ENCODE data around the gene SDR42E1.

DNA sequence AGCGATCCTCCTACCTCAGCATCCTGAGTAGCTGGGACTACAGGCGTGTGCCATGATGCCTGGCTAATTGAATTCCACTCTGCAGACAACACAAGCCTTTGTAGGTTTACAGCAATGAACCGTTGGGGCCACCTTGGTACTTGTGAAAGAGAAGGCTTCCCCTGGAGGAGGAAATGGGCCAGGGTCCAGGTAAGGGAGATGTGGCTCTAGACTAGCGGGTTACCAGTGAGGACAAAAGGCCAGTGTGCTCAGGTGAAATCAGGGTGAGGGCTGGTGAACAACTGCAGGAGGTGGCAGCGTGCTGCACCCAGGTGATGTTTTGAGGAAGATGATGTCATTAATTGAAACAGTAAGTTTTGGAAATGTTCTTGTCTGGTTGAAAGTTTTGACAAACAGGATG is 6.7 kb downstream of the SDR42E1 start:
- TF ChIP-seq POLR2A (IDR thresholded peaks at IDR 0.05; ENCODE audit: low read depth, low read length) (no peak), EZH2 (IDR thresholded peaks at IDR 0.05; ENCODE audit: borderline replicate concordance, low read depth, low read length, severe bottlenecking) (no peak), MYC (IDR thresholded peaks at IDR 0.05; ENCODE audit: low read depth, low read length) (no peak), POLR2AphosphoS5 (IDR thresholded peaks at IDR 0.05; ENCODE audit: insufficient read depth, low read depth, low read length) (no peak)
- TF ChIP-seq, protein P1, sequence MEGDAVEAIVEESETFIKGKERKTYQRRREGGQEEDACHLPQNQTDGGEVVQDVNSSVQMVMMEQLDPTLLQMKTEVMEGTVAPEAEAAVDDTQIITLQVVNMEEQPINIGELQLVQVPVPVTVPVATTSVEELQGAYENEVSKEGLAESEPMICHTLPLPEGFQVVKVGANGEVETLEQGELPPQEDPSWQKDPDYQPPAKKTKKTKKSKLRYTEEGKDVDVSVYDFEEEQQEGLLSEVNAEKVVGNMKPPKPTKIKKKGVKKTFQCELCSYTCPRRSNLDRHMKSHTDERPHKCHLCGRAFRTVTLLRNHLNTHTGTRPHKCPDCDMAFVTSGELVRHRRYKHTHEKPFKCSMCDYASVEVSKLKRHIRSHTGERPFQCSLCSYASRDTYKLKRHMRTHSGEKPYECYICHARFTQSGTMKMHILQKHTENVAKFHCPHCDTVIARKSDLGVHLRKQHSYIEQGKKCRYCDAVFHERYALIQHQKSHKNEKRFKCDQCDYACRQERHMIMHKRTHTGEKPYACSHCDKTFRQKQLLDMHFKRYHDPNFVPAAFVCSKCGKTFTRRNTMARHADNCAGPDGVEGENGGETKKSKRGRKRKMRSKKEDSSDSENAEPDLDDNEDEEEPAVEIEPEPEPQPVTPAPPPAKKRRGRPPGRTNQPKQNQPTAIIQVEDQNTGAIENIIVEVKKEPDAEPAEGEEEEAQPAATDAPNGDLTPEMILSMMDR (IDR thresholded peaks at IDR 0.05; ENCODE audit: extremely low read depth in 1 of 2, insufficient read depth in 1 of 2, low read depth in 1 of 2, low read length in 2 of 2): no peak
